H9 (cell line): ENCODE measurements around the gene TMPRSS11B. TPM values are rescaled to one million over a fixed set of nuclear protein-coding genes. Genes with fewer than 3 reads are reported as not detected.

ENCODE experiments used
- DNase-seq: peaks from one replicate; pipeline ENCODE4 v3.0.0-alpha.2; 2017
- H2AFZ ChIP-seq: one replicate; pipeline ENCODE4 v1.6.1; 2013; ENCODE audit warnings: mild to moderate bottlenecking, low read length, control low read depth, moderate library complexity
- H2AK5ac ChIP-seq: 2 replicates; pipeline ENCODE4 v1.6.1; 2013; ENCODE audit warnings: low read length, control low read depth, mixed read lengths; ENCODE audit not compliant: insufficient read length
- H2BK120ac ChIP-seq: one replicate; pipeline ENCODE4 v1.6.1; 2013; ENCODE audit warnings: low read depth, mild to moderate bottlenecking, low read length, control low read depth, inconsistent platforms; ENCODE audit not compliant: poor library complexity, severe bottlenecking
- H2BK12ac ChIP-seq: 2 replicates; pipeline ENCODE4 v1.6.1; 2013; ENCODE audit warnings: low read length, control low read depth, mixed read lengths, low read depth; ENCODE audit not compliant: insufficient read length
- H2BK15ac ChIP-seq: 2 replicates; pipeline ENCODE4 v1.6.1; 2013; ENCODE audit warnings: low read depth, low read length, control low read depth
- H2BK20ac ChIP-seq: one replicate; pipeline ENCODE4 v1.6.1; 2013; ENCODE audit warnings: low read depth, mild to moderate bottlenecking, low read length, control low read depth, inconsistent platforms; ENCODE audit not compliant: poor library complexity, severe bottlenecking
- H2BK5ac ChIP-seq: 2 replicates; pipeline ENCODE4 v1.6.1; 2013; ENCODE audit warnings: low read length, control low read depth, mixed read lengths; ENCODE audit not compliant: insufficient read length
- H3K14ac ChIP-seq: 2 replicates; pipeline ENCODE4 v1.6.1; 2013; ENCODE audit warnings: low read length, control low read depth; ENCODE audit not compliant: insufficient read depth
- H3K18ac ChIP-seq: 2 replicates; pipeline ENCODE4 v1.6.1; 2013; ENCODE audit warnings: low read depth, mild to moderate bottlenecking, mixed read lengths, low read length, control low read depth; ENCODE audit not compliant: insufficient read length
- H3K23ac ChIP-seq: 2 replicates; pipeline ENCODE4 v1.6.1; 2013; ENCODE audit warnings: low read length, control low read depth, mixed read lengths, low read depth; ENCODE audit not compliant: insufficient read length
- H3K23me2 ChIP-seq: 2 replicates; pipeline ENCODE4 v1.6.1; 2013; ENCODE audit warnings: low read depth, mild to moderate bottlenecking, mixed read lengths, low read length, control low read depth; ENCODE audit not compliant: insufficient read length, poor library complexity, severe bottlenecking
- H3K27ac ChIP-seq: 2 replicates; pipeline ENCODE4 v1.5.1; 2013; ENCODE audit warnings: low read length, control low read depth, mixed read lengths, low read depth; ENCODE audit not compliant: insufficient read length
- H3K27me3 ChIP-seq: 2 replicates; pipeline ENCODE4 v1.6.1; 2013; ENCODE audit warnings: low read length, control low read depth, inconsistent platforms; ENCODE audit not compliant: insufficient read depth
- H3K4ac ChIP-seq: 2 replicates; pipeline ENCODE4 v1.6.1; 2013; ENCODE audit warnings: low read depth, mild to moderate bottlenecking, control low read depth, inconsistent platforms, low read length, moderate library complexity
- H3K4me1 ChIP-seq: 2 replicates; pipeline ENCODE4 v1.6.1; 2013; ENCODE audit warnings: low read length, control low read depth, inconsistent platforms; ENCODE audit not compliant: insufficient read depth
- H3K4me2 ChIP-seq: 2 replicates; pipeline ENCODE4 v1.6.1; 2013; ENCODE audit warnings: low read length, control low read depth, mixed read lengths; ENCODE audit not compliant: insufficient read length, insufficient read depth
- H3K56ac ChIP-seq: 2 replicates; pipeline ENCODE4 v1.6.1; 2013; ENCODE audit warnings: low read depth, mild to moderate bottlenecking, mixed read lengths, low read length, control low read depth; ENCODE audit not compliant: insufficient read length
- H3K79me1 ChIP-seq: 2 replicates; pipeline ENCODE4 v1.6.1; 2013; ENCODE audit warnings: low read depth, mild to moderate bottlenecking, moderate library complexity, low read length, control low read depth, inconsistent platforms; ENCODE audit not compliant: insufficient read depth, poor library complexity, severe bottlenecking
- H3K79me2 ChIP-seq: 2 replicates; pipeline ENCODE4 v1.6.1; 2013; ENCODE audit warnings: low read length, control low read depth, inconsistent platforms; ENCODE audit not compliant: insufficient read depth
- H3K9ac ChIP-seq: 2 replicates; pipeline ENCODE4 v1.6.1; 2013; ENCODE audit warnings: low read length, control low read depth, mixed read lengths; ENCODE audit not compliant: insufficient read length; ENCODE audit errors: extremely low read depth
- H3K9me3 ChIP-seq: one replicate; pipeline ENCODE4 v1.6.1; 2013; ENCODE audit warnings: low read depth, low read length, inconsistent platforms; ENCODE audit not compliant: control insufficient read depth
- H3T11ph ChIP-seq: one replicate; pipeline ENCODE4 v1.6.1; 2013; ENCODE audit warnings: mild to moderate bottlenecking, low read length, control low read depth, inconsistent platforms
- H4K20me1 ChIP-seq: one replicate; pipeline ENCODE4 v1.6.1; 2013; ENCODE audit not compliant: control insufficient read depth, insufficient read length, insufficient read depth
- H4K5ac ChIP-seq: 2 replicates; pipeline ENCODE4 v1.6.1; 2013; ENCODE audit warnings: low read depth, mild to moderate bottlenecking, mixed read lengths, low read length, control low read depth; ENCODE audit not compliant: insufficient read length
- H4K8ac ChIP-seq: replicated peaks from 2 replicates; pipeline ENCODE4 v1.6.1; 2013; ENCODE audit warnings: low read length, control low read depth, mixed read lengths, low read depth; ENCODE audit not compliant: insufficient read length
- H4K91ac ChIP-seq: 2 replicates; pipeline ENCODE4 v1.6.1; 2013; ENCODE audit warnings: low read depth, mild to moderate bottlenecking, moderate library complexity, mixed read lengths, low read length, control low read depth; ENCODE audit not compliant: insufficient read length
- H3K27ac Mint-ChIP-seq, 3 experiments: 2 replicates in 2 of 3; 3 replicates in 1 of 3; pipeline ENCODE4 v1.8.0; 2020 to 2021; ENCODE audit warnings: mixed read lengths in 3 of 3, mild to moderate bottlenecking in 1 of 3, moderate library complexity in 1 of 3
- H3K27me3 Mint-ChIP-seq: 2 replicates; pipeline ENCODE4 v1.8.0; 2021; ENCODE audit warnings: low read depth, mild to moderate bottlenecking, moderate library complexity, mixed read lengths
- H3K36me3 Mint-ChIP-seq, 3 experiments: 2 replicates in 2 of 3; 3 replicates in 1 of 3; pipeline ENCODE4 v1.8.0; 2020 to 2021; ENCODE audit warnings: low read depth in 3 of 3, mixed read lengths in 3 of 3; ENCODE audit not compliant: insufficient read depth in 1 of 3
- H3K4me1 Mint-ChIP-seq, 2 experiments: 2 replicates each; pipeline ENCODE4 v1.8.0; 2020; ENCODE audit warnings: mixed read lengths in 2 of 2
- H3K4me3 Mint-ChIP-seq, 2 experiments: 2 replicates in 1 of 2; 3 replicates in 1 of 2; pipeline ENCODE4 v1.8.0; 2020 to 2021; ENCODE audit warnings: mild to moderate bottlenecking in 2 of 2, mixed read lengths in 2 of 2, moderate library complexity in 1 of 2
- H3K9me3 Mint-ChIP-seq, 2 experiments: 2 replicates in 1 of 2; 3 replicates in 1 of 2; pipeline ENCODE4 v1.8.0; 2020; ENCODE audit warnings: mild to moderate bottlenecking in 2 of 2, mixed read lengths in 2 of 2, moderate library complexity in 1 of 2
- WGBS: extraction: QIAGEN DNeasy Blood & Tissue Kit; methylation state at CpG from one replicate; pipeline ENCODE4 v1.1.7; 2013; ENCODE audit warnings: missing lambda C conversion rate, low lambda C conversion rate, mixed read lengths; ENCODE audit not compliant: insufficient read length; ENCODE audit errors: extremely low coverage; 5-methylcytosine and 5-hydroxymethylcytosine counted together
- total RNA-seq: library from RNA; stranded (reverse); gene quantifications from 2 replicates; pipeline ENCODE4 v1.2.1, GENCODE V29; 2021
- TF ChIP-seq, protein P1 (sequence below): fragments of 200-600 bp; sonication (generic); conservative IDR thresholded peaks from 3 replicates; pipeline ENCODE4 v1.8.0; 2021; ENCODE audit warnings: antibody characterized with exemption, mild to moderate bottlenecking

Gene TMPRSS11B
- total RNA-seq, 1 experiment from 2014 or later, result not detected

- no peak overlapping the region for H2BK12ac ChIP-seq
- peak overlapping the region in 1 of 3 experiments; percentile 9; a peak in 1 of 7 replicates for H3K27ac Mint-ChIP-seq
- H3K4me1 ChIP-seq, result no peaks in the 10 kb centered on the region; the same call in 1 of the 2 replicates
- peaks cover 9 to 15% of the 10 kb centered on the region in 2 experiments; a peak in 4 of 5 replicates for H3K9me3 Mint-ChIP-seq
- no peak overlapping the region for H3K56ac ChIP-seq
- H3K79me1 ChIP-seq, result no peaks in the 10 kb centered on the region
- no peak overlapping the region for H3K27ac ChIP-seq
- H4K8ac ChIP-seq, result no peak overlapping the region
- no peak overlapping the region for H2AFZ ChIP-seq
- H4K91ac ChIP-seq, result no peak overlapping the region
- no peak overlapping the region for H4K5ac ChIP-seq
- no peaks in the 10 kb centered on the region for H3K27me3 Mint-ChIP-seq
- no peak overlapping the region for H3K4ac ChIP-seq
- TF ChIP-seq, protein P1, sequence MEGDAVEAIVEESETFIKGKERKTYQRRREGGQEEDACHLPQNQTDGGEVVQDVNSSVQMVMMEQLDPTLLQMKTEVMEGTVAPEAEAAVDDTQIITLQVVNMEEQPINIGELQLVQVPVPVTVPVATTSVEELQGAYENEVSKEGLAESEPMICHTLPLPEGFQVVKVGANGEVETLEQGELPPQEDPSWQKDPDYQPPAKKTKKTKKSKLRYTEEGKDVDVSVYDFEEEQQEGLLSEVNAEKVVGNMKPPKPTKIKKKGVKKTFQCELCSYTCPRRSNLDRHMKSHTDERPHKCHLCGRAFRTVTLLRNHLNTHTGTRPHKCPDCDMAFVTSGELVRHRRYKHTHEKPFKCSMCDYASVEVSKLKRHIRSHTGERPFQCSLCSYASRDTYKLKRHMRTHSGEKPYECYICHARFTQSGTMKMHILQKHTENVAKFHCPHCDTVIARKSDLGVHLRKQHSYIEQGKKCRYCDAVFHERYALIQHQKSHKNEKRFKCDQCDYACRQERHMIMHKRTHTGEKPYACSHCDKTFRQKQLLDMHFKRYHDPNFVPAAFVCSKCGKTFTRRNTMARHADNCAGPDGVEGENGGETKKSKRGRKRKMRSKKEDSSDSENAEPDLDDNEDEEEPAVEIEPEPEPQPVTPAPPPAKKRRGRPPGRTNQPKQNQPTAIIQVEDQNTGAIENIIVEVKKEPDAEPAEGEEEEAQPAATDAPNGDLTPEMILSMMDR, result no peak
- no peak overlapping the region for H3K9ac ChIP-seq
- H3K4me3 Mint-ChIP-seq, result no peak overlapping the region
- H3K23me2 ChIP-seq, result no peaks in the 10 kb centered on the region
- no peak for DNase-seq
- no CpG with 5 or more reads among the region's 3 CpGs for WGBS
- H3K9me3 ChIP-seq, result no peaks in the 10 kb centered on the region
- no peak overlapping the region for H2BK120ac ChIP-seq
- H4K20me1 ChIP-seq, result no peaks in the 10 kb centered on the region
- no peaks in the 10 kb centered on the region for H3K79me2 ChIP-seq
- no peak overlapping the region for H2AK5ac ChIP-seq
- no peak overlapping the region for H3K14ac ChIP-seq
- peaks cover 10 to 17% of the 10 kb centered on the region in 2 experiments for H3K4me1 Mint-ChIP-seq
- no peaks in the 10 kb centered on the region for H3K27me3 ChIP-seq
- no peak overlapping the region for H2BK15ac ChIP-seq
- H2BK20ac ChIP-seq, result no peak overlapping the region
- H3T11ph ChIP-seq, result no peak overlapping the region
- H3K4me2 ChIP-seq, result no peak overlapping the region
- no peak overlapping the region for H2BK5ac ChIP-seq
- H3K36me3 Mint-ChIP-seq, result peaks cover 6 to 10% (median 9%) of the 10 kb centered on the region in 3 experiments; a peak in 4 of 7 replicates
- no peak overlapping the region for H3K18ac ChIP-seq
- H3K23ac ChIP-seq, result no peak overlapping the region
These were observed 42.4 kb upstream of the TMPRSS11B start for GRCh38 chr4:68287704-68288392.
